ENCODE results near the gene TGFB1I1. TPM values are rescaled to one million over a fixed set of nuclear protein-coding genes. Genes with fewer than 3 reads are reported as not detected.

Gene TGFB1I1
- total and polyA plus RNA-seq, 2 of the 13 experiments (the other 11 are each of a cell fraction or from before 2014, with no cell fraction given), result 0.80 to 2.9 TPM

- TF ChIP-seq YY1 (IDR thresholded peaks at IDR 0.05; ENCODE audit: insufficient read depth, insufficient replicate concordance, low read depth, low read length) (peak; percentile 94), NR1H2 (CRISPR knock-in tag; IDR thresholded peaks at IDR 0.05; ENCODE audit: borderline replicate concordance, low read depth) (no peak), RBM39 (IDR thresholded peaks at IDR 0.05; ENCODE audit: low read depth, low read length, poor library complexity, severe bottlenecking) (peak; percentile 98), PATZ1 (CRISPR knock-in tag; IDR thresholded peaks at IDR 0.05) (peak; percentile 93), SP1 (IDR thresholded peaks at IDR 0.05) (no peak), SP1 (CRISPR knock-in tag; IDR thresholded peaks at IDR 0.05) (peak; percentile 95), ZFP37 (CRISPR knock-in tag; IDR thresholded peaks at IDR 0.05; ENCODE audit: borderline replicate concordance) (peak; percentile 27; the same call in 1 of the 2 replicates), ATM (IDR thresholded peaks at IDR 0.05; ENCODE audit: borderline replicate concordance) (no peak), ZNF800 (CRISPR knock-in tag; IDR thresholded peaks at IDR 0.05) (no peak), TBX2 (CRISPR knock-in tag; IDR thresholded peaks at IDR 0.05; ENCODE audit: borderline replicate concordance) (peak; percentile 86), HOXD1 (CRISPR knock-in tag; IDR thresholded peaks at IDR 0.05) (peak; percentile 88; the same call in 1 of the 2 replicates), TBX3 (IDR thresholded peaks at IDR 0.05; ENCODE audit: borderline replicate concordance) (no peak), SALL1 (CRISPR knock-in tag; IDR thresholded peaks at IDR 0.05) (peak; percentile 87), ZNF550 (CRISPR knock-in tag; IDR thresholded peaks at IDR 0.05; ENCODE audit: borderline replicate concordance) (peak; percentile 87; the same call in 1 of the 2 replicates), ZNF629 (CRISPR knock-in tag; conservative IDR thresholded peaks at IDR 0.05) (no peak), ZNF546 (CRISPR knock-in tag; conservative IDR thresholded peaks at IDR 0.05) (peak; percentile 81), ZNF260 (CRISPR knock-in tag; IDR thresholded peaks at IDR 0.05; ENCODE audit: borderline replicate concordance, low read depth) (no peak), BRCA1 (CRISPR knock-in tag; IDR thresholded peaks at IDR 0.05) (peak; percentile 52), ZNF180 (CRISPR knock-in tag; IDR thresholded peaks at IDR 0.05; ENCODE audit: borderline replicate concordance, low read depth) (no peak), AGO1 (IDR thresholded peaks at IDR 0.05; ENCODE audit: low read depth, low read length, poor library complexity, severe bottlenecking) (peak; percentile 71)
- TF ChIP-seq, protein P1, sequence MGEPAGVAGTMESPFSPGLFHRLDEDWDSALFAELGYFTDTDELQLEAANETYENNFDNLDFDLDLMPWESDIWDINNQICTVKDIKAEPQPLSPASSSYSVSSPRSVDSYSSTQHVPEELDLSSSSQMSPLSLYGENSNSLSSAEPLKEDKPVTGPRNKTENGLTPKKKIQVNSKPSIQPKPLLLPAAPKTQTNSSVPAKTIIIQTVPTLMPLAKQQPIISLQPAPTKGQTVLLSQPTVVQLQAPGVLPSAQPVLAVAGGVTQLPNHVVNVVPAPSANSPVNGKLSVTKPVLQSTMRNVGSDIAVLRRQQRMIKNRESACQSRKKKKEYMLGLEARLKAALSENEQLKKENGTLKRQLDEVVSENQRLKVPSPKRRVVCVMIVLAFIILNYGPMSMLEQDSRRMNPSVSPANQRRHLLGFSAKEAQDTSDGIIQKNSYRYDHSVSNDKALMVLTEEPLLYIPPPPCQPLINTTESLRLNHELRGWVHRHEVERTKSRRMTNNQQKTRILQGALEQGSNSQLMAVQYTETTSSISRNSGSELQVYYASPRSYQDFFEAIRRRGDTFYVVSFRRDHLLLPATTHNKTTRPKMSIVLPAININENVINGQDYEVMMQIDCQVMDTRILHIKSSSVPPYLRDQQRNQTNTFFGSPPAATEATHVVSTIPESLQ (CRISPR knock-in tag; conservative IDR thresholded peaks at IDR 0.05), result no peak
- TF ChIP-seq, protein P2, sequence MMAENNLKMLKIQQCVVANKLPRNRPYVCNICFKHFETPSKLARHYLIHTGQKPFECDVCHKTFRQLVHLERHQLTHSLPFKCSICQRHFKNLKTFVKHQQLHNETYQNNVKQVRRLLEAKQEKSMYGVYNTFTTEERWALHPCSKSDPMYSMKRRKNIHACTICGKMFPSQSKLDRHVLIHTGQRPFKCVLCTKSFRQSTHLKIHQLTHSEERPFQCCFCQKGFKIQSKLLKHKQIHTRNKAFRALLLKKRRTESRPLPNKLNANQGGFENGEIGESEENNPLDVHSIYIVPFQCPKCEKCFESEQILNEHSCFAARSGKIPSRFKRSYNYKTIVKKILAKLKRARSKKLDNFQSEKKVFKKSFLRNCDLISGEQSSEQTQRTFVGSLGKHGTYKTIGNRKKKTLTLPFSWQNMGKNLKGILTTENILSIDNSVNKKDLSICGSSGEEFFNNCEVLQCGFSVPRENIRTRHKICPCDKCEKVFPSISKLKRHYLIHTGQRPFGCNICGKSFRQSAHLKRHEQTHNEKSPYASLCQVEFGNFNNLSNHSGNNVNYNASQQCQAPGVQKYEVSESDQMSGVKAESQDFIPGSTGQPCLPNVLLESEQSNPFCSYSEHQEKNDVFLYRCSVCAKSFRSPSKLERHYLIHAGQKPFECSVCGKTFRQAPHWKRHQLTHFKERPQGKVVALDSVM (CRISPR knock-in tag; IDR thresholded peaks at IDR 0.05), result peak; percentile 80
Observed at GRCh38 chr16:31507929-31508705, 36.2 kb downstream of the TGFB1I1 start, which contains the start of gene RUSF1 (continued).
